GM19193 (cell line): ENCODE results near the gene DNAH11.

Source experiments
- POLR2A ChIP-seq: IDR thresholded peaks from 4 replicates; pipeline ENCODE4 v1.6.1; 2011; ENCODE audit not compliant: insufficient read depth, insufficient read length; ENCODE audit errors: extremely low read depth

The DNAH11 gene

DNA sequence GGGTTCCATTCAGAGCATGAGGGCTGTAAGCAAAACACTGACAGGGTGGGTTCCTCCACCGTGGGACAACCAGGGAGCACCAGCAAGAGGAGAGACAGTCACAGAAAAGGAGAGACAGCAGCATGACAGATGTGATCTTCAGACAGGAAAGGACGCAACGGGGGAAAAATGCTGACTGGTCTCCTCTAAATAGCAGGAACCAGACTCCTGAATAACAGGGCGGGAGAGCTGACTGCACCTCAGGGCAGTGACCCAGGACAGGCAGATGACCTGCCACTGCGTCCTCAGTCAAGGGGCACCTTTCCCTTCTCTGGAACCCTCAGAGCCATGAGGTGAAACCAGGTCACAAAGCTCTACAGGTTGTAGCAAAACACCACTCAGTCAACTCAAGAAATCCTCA lies 365.9 kb downstream of the DNAH11 start:
- no peak for TF ChIP-seq POLR2A

DNA sequence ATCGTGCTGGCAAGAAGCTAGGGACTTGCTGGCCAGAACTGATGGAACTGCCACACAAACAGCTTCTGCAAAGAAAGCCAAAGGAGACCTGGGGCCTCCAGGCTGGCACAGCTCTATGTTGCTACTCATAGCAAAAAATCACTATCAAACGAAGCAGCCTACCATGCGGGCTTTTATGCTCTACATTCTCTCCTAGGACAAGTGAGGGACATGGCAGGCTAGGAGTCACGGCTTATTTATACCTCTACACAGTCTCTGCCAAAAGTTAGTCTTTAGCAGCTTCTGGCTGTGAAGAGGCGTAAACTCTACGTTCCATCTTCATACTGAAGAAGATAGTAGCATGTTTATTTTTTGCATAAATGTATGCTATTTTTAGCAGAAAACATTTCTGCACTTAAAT lies 367.4 kb downstream of the DNAH11 start:
- TF ChIP-seq POLR2A: no peak

DNA sequence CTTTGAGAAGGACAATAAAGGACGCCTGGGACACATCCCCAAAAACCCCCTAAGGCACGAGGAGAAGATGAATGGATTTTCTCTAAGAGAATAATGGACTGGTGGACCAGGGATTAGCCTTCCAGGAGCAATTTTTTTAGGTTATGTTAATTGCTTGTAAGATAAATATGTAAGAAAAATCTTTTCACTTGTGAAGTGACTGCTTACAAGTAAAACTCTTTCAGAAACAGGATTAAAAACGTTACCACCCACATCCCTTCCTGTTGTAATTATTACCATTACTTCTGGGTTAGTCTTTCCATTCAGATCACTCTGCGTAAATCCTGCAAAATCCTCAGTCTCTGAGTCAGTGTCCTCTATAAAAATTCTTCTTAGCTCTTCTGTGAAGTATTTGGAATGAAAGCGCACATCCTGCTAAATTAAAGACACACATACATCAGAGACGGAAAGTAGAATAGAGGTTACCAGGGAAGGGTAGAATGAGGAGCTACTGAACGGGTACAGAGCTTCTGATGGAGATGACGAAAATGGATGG lies 368.6 kb downstream of the DNAH11 start:
- TF ChIP-seq POLR2A: no peak

DNA sequence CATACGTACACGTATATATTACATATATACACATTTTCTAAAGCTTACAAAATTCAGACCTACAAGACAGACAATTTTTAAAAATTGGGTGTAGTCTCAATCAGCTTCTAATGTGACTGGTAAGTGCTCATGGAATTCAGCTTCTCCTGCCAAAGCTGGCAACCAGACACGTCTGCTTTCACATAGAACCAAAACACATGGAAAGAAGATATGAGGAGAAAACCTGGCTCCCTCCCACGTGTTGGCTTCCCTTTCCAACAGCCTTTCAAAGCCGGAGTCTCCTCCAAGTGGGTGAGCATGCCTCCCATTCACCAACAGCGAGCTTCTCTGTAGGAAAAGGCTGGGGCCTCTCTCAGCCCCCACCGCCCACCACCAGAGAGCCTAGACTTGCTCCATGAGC lies 369.5 kb downstream of the DNAH11 start:
- TF ChIP-seq POLR2A: no peak

DNA sequence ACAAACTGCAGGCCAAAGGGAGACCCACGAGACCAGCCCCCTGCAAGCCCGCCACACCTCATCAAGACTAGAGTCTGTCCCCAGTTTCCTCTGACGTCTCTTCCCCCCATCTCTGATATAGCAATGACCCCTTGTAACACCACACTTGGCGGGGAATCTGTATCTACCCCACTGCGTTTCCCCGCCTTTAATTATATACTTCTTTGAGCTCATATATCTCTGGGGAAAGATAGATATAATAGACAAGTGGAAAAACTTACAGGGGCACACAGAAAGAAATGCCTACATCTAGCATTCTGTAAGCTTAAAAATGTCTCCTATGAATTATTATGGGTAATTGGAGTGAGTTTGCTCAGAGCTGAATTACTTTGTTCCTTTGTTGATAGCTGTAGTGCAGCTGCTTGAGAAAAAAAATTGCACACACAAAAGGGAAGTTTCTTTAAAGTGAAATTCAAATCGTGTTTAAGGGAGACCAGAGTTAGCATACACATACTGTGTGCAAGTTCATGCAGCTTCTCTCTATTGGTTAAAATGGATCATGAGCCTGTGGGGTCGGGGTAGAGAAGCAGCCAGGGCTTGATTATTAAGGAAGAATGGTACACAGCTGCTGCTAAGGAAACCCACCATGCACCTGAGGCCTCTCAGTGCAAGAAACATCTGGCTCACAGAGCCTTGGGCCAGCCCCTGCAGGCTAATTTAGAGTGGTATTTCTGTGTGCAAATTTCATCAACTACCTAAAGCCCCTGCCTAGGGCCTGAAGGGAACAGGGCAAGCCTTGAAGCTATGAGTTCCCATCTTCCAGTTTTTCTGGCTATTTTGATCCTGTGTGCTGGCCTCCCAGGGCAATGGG lies 370.3 kb downstream of the DNAH11 start:
- TF ChIP-seq POLR2A: no peak

DNA sequence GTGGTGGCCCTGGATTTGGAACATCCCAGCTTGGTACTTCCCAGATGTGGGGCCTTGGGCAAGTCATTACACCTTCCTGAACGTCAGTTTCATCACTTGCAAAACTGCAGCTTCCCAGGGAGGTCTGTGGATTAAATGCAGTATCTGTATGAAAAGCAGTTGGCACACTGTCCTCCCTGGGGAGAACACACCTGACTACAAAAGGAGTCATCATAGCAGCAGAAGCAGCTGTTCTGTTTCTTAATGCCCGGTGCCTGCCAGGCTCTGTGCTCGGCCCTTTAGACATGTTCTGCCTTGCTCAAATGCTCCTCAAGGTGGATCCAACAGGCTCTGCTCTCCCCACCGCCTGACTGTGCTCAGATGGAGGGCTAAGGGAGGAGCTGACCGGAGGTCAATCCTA lies 371.8 kb downstream of the DNAH11 start:
- no peak for TF ChIP-seq POLR2A

DNA sequence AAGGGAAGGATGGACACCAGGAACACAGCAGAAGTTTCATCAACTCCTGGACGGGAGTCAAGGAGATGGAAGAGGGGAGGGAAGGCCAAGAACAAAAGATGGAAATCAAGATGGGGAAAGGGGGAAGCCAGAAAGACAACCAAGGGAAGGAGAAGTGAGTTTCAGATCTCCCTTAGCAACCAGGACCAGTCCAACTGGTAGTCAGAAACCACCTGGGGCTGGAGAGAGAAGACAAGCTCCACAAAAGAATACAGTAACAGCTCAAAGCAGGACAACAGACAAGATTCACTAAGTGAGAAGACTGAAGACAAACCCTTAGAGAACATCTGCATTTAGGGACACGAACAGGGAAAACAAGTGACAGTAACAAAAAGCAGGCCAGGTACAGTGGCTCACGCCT lies 372.3 kb downstream of the DNAH11 start:
- no peak for TF ChIP-seq POLR2A

DNA sequence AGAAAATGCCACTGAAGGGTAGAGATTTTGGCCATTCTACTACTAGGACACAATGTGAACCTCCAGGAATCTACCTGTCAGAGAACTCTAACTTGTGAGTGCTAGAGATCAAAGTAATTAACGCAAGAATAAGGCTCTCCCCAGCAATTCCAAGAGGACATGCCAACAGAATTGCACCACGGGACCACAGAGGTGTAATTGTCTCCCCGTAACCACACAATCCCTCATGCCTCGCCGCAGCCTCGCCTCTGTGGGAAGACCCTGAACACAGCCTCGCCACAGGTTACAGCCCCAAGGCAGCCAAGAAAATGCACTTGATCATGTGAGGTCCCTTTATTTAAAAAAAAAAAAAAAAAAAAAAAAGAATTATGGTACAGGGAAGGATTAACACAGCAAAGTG lies 373.3 kb downstream of the DNAH11 start:
- no peak for TF ChIP-seq POLR2A

DNA sequence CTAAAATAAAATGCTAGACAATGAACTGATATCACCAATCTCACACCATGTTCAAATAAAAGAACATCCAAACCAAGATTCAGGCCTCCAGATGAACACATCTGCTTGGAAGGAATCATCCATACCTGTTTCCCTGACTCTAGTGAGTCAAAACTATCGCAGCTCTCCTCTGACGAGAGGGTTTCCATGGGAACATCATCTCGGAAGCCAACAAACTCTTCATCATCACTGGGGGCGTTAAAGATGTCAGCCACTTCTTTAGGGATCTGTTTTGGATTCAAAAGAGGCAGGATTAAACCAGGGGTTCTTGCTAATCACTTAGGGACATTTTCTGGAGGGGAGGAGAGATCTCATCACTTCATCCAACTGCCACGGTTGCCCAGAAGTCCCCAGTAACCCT lies 373.8 kb downstream of the DNAH11 start:
- TF ChIP-seq POLR2A: no peak

DNA sequence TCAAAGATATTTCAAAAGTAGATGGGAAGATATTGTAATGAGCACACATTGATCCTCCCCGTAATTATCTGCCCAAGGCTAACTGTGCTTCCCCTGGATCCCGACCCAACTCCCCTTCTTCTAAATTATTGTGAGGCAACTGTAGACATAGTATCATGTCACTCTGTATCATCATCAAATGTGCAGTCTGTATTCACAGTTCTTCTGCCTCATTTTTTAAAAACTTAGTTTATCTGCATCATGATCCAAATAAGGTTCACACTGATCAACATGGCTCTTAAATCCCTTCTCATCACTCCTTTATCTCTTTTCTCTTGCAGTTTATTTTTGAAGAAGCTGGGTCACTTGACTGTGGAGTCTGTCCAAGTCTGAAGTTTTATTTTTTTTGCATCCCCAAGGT lies 375.4 kb downstream of the DNAH11 start:
- TF ChIP-seq POLR2A: no peak

DNA sequence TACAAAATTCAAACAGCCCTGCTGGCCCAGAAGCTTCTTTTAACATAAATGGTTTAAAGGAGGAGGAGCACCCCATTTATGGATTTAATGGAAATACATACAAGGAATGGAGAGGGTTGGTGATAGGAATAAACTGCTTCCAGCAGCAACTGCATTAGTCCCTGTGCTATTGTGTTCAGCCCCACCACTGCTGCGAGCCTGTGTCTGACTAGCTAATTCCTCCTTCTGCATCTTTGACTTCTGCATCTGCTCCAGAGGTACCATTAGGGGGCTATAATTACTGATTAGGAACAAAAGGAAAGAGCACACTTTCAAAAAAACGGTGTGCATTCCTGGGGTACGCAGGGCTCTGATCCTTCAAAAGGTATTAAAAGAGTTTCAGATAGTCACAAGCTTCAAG lies 378.1 kb downstream of the DNAH11 start:
- no peak for TF ChIP-seq POLR2A

DNA sequence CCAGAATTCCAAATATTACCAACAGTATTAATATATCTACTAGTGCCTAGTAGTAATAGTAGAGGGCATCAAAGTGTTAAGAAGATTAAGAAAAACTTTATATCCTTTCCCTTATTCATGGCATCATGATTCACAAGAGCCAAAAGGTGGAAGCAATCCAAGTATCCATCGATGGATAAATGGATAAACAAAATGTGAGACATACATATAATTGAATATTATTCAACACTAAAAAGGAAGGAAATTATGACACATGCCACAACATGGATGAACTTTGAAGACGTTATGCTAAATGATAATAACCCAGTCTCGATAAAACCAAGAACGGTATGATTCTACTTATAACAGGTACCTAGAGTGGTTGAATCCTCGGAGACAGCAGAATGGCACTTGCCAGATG lies 379.8 kb downstream of the DNAH11 start:
- no peak for TF ChIP-seq POLR2A

DNA sequence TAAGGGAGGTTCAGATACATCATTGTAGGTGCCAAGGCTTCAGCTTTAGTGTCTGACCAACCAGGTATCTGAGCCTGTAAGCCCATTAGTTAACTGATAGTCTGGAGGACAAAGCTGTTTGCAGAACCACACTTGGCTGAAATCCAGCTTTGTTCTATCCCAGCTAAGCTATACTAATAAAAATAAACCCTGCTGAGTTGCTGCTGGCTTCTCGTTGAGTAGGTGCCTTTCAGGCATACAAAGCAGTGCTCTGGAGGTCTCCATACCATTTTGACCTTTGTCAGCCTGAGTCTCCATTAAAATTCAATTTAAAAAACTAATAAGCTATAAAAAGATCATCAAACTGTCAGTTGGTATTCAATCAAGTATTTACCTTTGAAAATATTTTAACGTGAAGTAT lies 380.8 kb downstream of the DNAH11 start:
- no peak for TF ChIP-seq POLR2A

DNA sequence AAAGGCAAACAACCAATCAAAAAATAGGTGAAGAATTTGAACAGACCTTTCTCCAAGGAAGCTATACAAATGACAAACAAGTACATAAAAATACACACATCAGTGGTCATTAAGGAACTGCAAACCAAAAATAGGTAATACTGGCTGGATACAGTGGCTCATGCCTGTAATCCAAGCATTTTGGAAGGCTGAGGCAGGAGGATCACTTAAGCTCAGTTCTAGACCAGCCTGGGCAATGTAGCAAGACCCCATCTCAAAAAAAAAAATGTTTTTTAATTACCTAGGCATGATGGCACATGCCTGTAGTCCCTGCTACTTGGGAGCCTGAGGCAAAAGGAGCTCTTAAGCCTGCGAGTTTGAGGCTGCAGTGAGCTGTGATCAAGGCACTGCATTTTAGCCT lies 383.6 kb downstream of the DNAH11 start:
- no peak for TF ChIP-seq POLR2A

DNA sequence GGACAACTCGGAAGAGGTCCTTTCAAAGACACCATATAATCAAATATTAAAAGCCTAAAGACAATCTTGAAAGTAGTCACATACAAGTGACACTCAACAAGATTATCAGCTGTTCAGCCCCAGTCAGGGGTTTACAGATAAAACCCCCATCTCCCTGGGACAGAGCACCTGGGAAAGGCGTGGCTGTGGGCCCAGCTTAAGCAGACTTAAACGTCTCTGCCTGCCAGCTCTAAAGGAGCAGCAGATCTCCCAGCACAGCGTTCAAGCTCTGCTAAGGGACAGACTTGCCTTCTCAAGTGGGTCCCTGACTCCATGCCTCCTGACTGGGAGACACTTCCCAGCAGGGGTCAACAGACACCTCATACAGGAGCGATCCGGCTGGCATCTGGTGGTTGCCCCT lies 384.9 kb downstream of the DNAH11 start:
- no peak for TF ChIP-seq POLR2A

DNA sequence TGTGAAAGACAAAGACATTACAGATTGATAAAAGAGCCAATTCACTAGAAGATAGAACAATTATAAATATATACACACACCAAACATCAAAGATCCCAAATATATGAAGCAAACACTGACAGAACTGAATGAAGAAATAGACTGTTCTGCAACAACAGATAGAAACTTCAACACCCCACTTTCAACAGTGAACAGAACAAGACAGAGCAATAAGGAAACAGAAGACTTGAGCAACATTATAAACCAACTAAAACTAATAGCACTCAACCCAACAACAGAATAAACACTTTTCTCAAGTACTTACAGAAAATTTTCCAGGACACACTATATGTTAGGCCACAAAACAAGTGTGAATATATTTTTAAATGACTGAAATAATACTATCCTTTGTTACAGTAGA lies 392.0 kb downstream of the DNAH11 start:
- TF ChIP-seq POLR2A: no peak
